ENCODE results near the gene PRTN3.

- no peak for TF ChIP-seq REST (IDR thresholded peaks at IDR 0.05; ENCODE audit: insufficient read depth in 1 of 2, low read depth in 2 of 2, low read length in 2 of 2)
- TF ChIP-seq POLR2AphosphoS5 (IDR thresholded peaks at IDR 0.05; ENCODE audit: low read depth, low read length) = no peak
- TF ChIP-seq TAF1 (IDR thresholded peaks at IDR 0.05; ENCODE audit: borderline replicate concordance, insufficient read depth, low read length) = no peak
- no peak for TF ChIP-seq SIN3A (IDR thresholded peaks at IDR 0.05; ENCODE audit: borderline replicate concordance, insufficient read depth, low read length)
These were observed 21.2 kb downstream of the PRTN3 start for GRCh38 chr19:861756-862580.
